ENCODE data around the gene TEDC1. TPM values are rescaled to one million over a fixed set of nuclear protein-coding genes. Genes with fewer than 3 reads are reported as not detected.

TEDC1 gene
- total and polyA plus RNA-seq, 2 experiments from 2014 or later = 6.4 to 9.8 TPM

- Histone ChIP-seq H3K79me2 (ENCODE audit: insufficient read depth) (peaks cover 14% of the 10 kb centered on the region; the same call in 1 of the 2 replicates), H3K36me3 (ENCODE audit: low read depth) (no peaks in the 10 kb centered on the region; the same call in 1 of the 2 replicates), H3K9ac (peak overlapping the region; percentile 72), H3K9me3 (ENCODE audit: low read depth) (no peaks in the 10 kb centered on the region), H3K4me3 (no peak overlapping the region), H2AFZ (no peak overlapping the region), H3F3A (ENCODE audit: insufficient read depth) (no peaks in the 10 kb centered on the region), H3K9me2 (ENCODE audit: insufficient read depth) (no peaks in the 10 kb centered on the region), H4K20me1 (ENCODE audit: insufficient read depth) (no peaks in the 10 kb centered on the region), H3K27me3 (replicated peaks; ENCODE audit: insufficient read depth) (no peaks in the 10 kb centered on the region), H3K4me1 (ENCODE audit: insufficient read depth) (no peaks in the 10 kb centered on the region), H3K4me2 (ENCODE audit: unreplicated experiment) (no peak overlapping the region), H3K27ac (0 out of 2 replicates have a peak overlapping the region, but pooled peaks have one; percentile 23)
- DNase-seq = peak; percentile 84
- in situ Hi-C loops (cut with MboI) = no loop called here
- WGBS, 2 experiments (ENCODE audit: low coverage in 1 of 2, low lambda C conversion rate in 2 of 2, missing lambda C conversion rate in 2 of 2) = 39 to 44% methylated on average over 12 to 16 of the region's 16 CpGs
- TF ChIP-seq EZH2phosphoT487 (IDR thresholded peaks at IDR 0.05; ENCODE audit: insufficient read depth, low read depth) (no peak), EZH2 (IDR thresholded peaks at IDR 0.05; ENCODE audit: insufficient read depth, poor library complexity, severe bottlenecking) (no peak)
Observed at GRCh38 chr14:105448706-105449111, 42.3 kb upstream of the TEDC1 start.

GRCh38 chr14:105449276-105450122 lies 41.5 kb upstream of the TEDC1 start:
- no peaks in the 10 kb centered on the region for H3K9me2 ChIP-seq (ENCODE audit: insufficient read depth)
- no peaks in the 10 kb centered on the region for H3K4me1 ChIP-seq (ENCODE audit: insufficient read depth)
- H3K9me3 ChIP-seq (ENCODE audit: low read depth) = no peaks in the 10 kb centered on the region
- no peak overlapping the region for H3K27ac ChIP-seq
- 92% methylated on average over 38 to 47 of the region's 47 CpGs for WGBS, 2 experiments (ENCODE audit: low coverage in 1 of 2, low lambda C conversion rate in 2 of 2, missing lambda C conversion rate in 2 of 2)
- peaks cover 14% of the 10 kb centered on the region; the same call in 1 of the 2 replicates for H3K79me2 ChIP-seq (ENCODE audit: insufficient read depth)
- TF ChIP-seq EZH2 (IDR thresholded peaks at IDR 0.05; ENCODE audit: insufficient read depth, poor library complexity, severe bottlenecking) (no peak), EZH2phosphoT487 (IDR thresholded peaks at IDR 0.05; ENCODE audit: insufficient read depth, low read depth) (no peak)
- in situ Hi-C loops (cut with MboI) = no loop called here
- H3K4me2 ChIP-seq (ENCODE audit: unreplicated experiment) = no peak overlapping the region
- no peak overlapping the region for H3K9ac ChIP-seq
- no peak overlapping the region for H3K4me3 ChIP-seq
- DNase-seq = no peak
- H3K36me3 ChIP-seq (ENCODE audit: low read depth) = no peaks in the 10 kb centered on the region; the same call in 1 of the 2 replicates
- H3F3A ChIP-seq (ENCODE audit: insufficient read depth) = no peaks in the 10 kb centered on the region
- H4K20me1 ChIP-seq (ENCODE audit: insufficient read depth) = no peaks in the 10 kb centered on the region
- no peak overlapping the region for H2AFZ ChIP-seq
- H3K27me3 ChIP-seq (replicated peaks; ENCODE audit: insufficient read depth) = no peaks in the 10 kb centered on the region

GRCh38 chr14:105450123-105450505 lies 40.9 kb upstream of the TEDC1 start:
- in situ Hi-C loops (cut with MboI) = no loop called here

GRCh38 chr14:105450864-105451720 lies 40.0 kb upstream of the TEDC1 start:
- Histone ChIP-seq H3K27ac (no peak overlapping the region), H3K9me3 (ENCODE audit: low read depth) (no peaks in the 10 kb centered on the region), H3K4me2 (ENCODE audit: unreplicated experiment) (no peak overlapping the region), H3K9ac (no peak overlapping the region), H3K36me3 (ENCODE audit: low read depth) (no peaks in the 10 kb centered on the region; the same call in 1 of the 2 replicates), H4K20me1 (ENCODE audit: insufficient read depth) (no peaks in the 10 kb centered on the region), H3K27me3 (replicated peaks; ENCODE audit: insufficient read depth) (no peaks in the 10 kb centered on the region), H3K9me2 (ENCODE audit: insufficient read depth) (no peaks in the 10 kb centered on the region), H3K4me1 (ENCODE audit: insufficient read depth) (no peaks in the 10 kb centered on the region), H3K4me3 (no peak overlapping the region), H2AFZ (no peak overlapping the region), H3K79me2 (ENCODE audit: insufficient read depth) (peaks cover 14% of the 10 kb centered on the region; the same call in 1 of the 2 replicates), H3F3A (ENCODE audit: insufficient read depth) (no peaks in the 10 kb centered on the region)
- TF ChIP-seq EZH2 (IDR thresholded peaks at IDR 0.05; ENCODE audit: insufficient read depth, poor library complexity, severe bottlenecking) = no peak
- no peak for TF ChIP-seq EZH2phosphoT487 (IDR thresholded peaks at IDR 0.05; ENCODE audit: insufficient read depth, low read depth)
- in situ Hi-C loops (cut with MboI) = no loop called here
- 91 to 92% methylated on average over 28 to 29 of the region's 29 CpGs for WGBS, 2 experiments (ENCODE audit: low coverage in 1 of 2, low lambda C conversion rate in 2 of 2, missing lambda C conversion rate in 2 of 2)
- DNase-seq = no peak

More at GRCh38 chr14:105450123-105450505, 40.9 kb upstream of the TEDC1 start:
- no peaks in the 10 kb centered on the region; the same call in 1 of the 2 replicates for H3K36me3 ChIP-seq (ENCODE audit: low read depth)
- no peak for TF ChIP-seq EZH2 (IDR thresholded peaks at IDR 0.05; ENCODE audit: insufficient read depth, poor library complexity, severe bottlenecking)
- no peak for TF ChIP-seq EZH2phosphoT487 (IDR thresholded peaks at IDR 0.05; ENCODE audit: insufficient read depth, low read depth)
- H3F3A ChIP-seq (ENCODE audit: insufficient read depth) = no peaks in the 10 kb centered on the region
- no peaks in the 10 kb centered on the region for H3K4me1 ChIP-seq (ENCODE audit: insufficient read depth)
- peaks cover 14% of the 10 kb centered on the region; the same call in 1 of the 2 replicates for H3K79me2 ChIP-seq (ENCODE audit: insufficient read depth)
- no peak overlapping the region for H3K27ac ChIP-seq
- 84 to 90% methylated on average over 14 to 22 of the region's 22 CpGs for WGBS, 2 experiments (ENCODE audit: low coverage in 1 of 2, low lambda C conversion rate in 2 of 2, missing lambda C conversion rate in 2 of 2)
- H3K9ac ChIP-seq = no peak overlapping the region
- no peak overlapping the region for H2AFZ ChIP-seq
- no peaks in the 10 kb centered on the region for H3K27me3 ChIP-seq (replicated peaks; ENCODE audit: insufficient read depth)
- H3K4me3 ChIP-seq = no peak overlapping the region
- H3K9me3 ChIP-seq (ENCODE audit: low read depth) = no peaks in the 10 kb centered on the region
- no peaks in the 10 kb centered on the region for H3K9me2 ChIP-seq (ENCODE audit: insufficient read depth)
- H4K20me1 ChIP-seq (ENCODE audit: insufficient read depth) = no peaks in the 10 kb centered on the region
- no peak overlapping the region for H3K4me2 ChIP-seq (ENCODE audit: unreplicated experiment)
- no peak for DNase-seq
